ENCODE measurements around the gene STPG2.

- TF ChIP-seq EZH2phosphoT487 (IDR thresholded peaks at IDR 0.05; ENCODE audit: borderline replicate concordance, low read depth, low read length): no peak
- TF ChIP-seq, protein P1, sequence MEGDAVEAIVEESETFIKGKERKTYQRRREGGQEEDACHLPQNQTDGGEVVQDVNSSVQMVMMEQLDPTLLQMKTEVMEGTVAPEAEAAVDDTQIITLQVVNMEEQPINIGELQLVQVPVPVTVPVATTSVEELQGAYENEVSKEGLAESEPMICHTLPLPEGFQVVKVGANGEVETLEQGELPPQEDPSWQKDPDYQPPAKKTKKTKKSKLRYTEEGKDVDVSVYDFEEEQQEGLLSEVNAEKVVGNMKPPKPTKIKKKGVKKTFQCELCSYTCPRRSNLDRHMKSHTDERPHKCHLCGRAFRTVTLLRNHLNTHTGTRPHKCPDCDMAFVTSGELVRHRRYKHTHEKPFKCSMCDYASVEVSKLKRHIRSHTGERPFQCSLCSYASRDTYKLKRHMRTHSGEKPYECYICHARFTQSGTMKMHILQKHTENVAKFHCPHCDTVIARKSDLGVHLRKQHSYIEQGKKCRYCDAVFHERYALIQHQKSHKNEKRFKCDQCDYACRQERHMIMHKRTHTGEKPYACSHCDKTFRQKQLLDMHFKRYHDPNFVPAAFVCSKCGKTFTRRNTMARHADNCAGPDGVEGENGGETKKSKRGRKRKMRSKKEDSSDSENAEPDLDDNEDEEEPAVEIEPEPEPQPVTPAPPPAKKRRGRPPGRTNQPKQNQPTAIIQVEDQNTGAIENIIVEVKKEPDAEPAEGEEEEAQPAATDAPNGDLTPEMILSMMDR (conservative IDR thresholded peaks at IDR 0.05; ENCODE audit: low read length): no peak
Observed at GRCh38 chr4:98117363-98117762, 25.9 kb downstream of the STPG2 start.
